SJCRH30 (cell line): ENCODE data around the gene PLEKHA3. TPM values are rescaled to one million over a fixed set of nuclear protein-coding genes. Genes with fewer than 3 reads are reported as not detected.
A peak's percentile ranks its signal among the peaks of the same experiment; 100 is the strongest.

Source experiments
- DNase-seq, 2 experiments: peaks; one replicate each; pipeline ENCODE4 v3.0.0-alpha.2; 2015 to 2020
- H3K27ac ChIP-seq: fragments of 250-450 bp; sonication (Bioruptor Pico); 2 replicates; pipeline ENCODE4 v1.5.1; 2020; ENCODE audit warnings: mild to moderate bottlenecking, moderate library complexity
- H3K27me3 ChIP-seq: fragments of 250-450 bp; sonication (Bioruptor Pico); 2 replicates; pipeline ENCODE4 v1.5.1; 2020; ENCODE audit warnings: mild to moderate bottlenecking, moderate library complexity
- H3K36me3 ChIP-seq: fragments of 250-450 bp; sonication (Bioruptor Pico); 2 replicates; pipeline ENCODE4 v1.5.1; 2020; ENCODE audit warnings: mild to moderate bottlenecking, moderate library complexity
- H3K4me1 ChIP-seq: fragments of 250-450 bp; sonication (Bioruptor Pico); 2 replicates; pipeline ENCODE4 v1.5.1; 2020; ENCODE audit warnings: mild to moderate bottlenecking, moderate library complexity
- H3K4me3 ChIP-seq: fragments of 250-450 bp; sonication (Bioruptor Pico); 2 replicates; pipeline ENCODE4 v1.5.1; 2020; ENCODE audit warnings: mild to moderate bottlenecking, moderate library complexity
- H3K9me3 ChIP-seq: fragments of 250-450 bp; sonication (Bioruptor Pico); replicated peaks from 2 replicates; pipeline ENCODE4 v1.5.1; 2020; ENCODE audit warnings: mild to moderate bottlenecking, moderate library complexity
- total RNA-seq: library from RNA; depleted of rRNA; stranded (reverse); fragments of >200 nt; shearing (Covaris generic); gene quantifications from 2 replicates; pipeline ENCODE4 v1.2.3, GENCODE V29; 2014

PLEKHA3 gene
- total RNA-seq, 1 experiment from 2014 or later: 15.1 TPM

DNA sequence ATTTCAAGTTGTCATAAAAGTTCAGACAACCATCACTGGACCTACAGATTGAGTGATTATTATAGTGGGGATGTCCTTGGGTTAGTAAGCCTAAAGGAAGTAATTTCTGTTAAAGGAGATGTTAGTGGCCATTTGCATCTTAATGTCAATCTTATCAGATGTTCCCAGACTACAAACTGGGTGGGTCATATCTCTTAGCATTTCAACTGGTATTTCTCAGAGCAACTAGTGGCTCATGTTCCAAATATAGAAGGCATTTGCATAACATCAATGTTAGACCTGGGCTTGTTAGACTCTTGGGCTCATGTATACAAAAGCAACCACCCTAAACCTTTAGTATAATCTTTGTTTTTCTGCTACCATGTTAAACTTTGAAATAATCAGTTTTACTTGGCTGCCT lies 17.9 kb downstream of the PLEKHA3 start:
- no peak overlapping the region for H3K27ac ChIP-seq
- no peaks in the 10 kb centered on the region for H3K4me1 ChIP-seq
- H3K9me3 ChIP-seq: no peaks in the 10 kb centered on the region
- H3K36me3 ChIP-seq: peaks cover 38% of the 10 kb centered on the region
- no peaks in the 10 kb centered on the region for H3K27me3 ChIP-seq
- DNase-seq: no peak
- H3K4me3 ChIP-seq: no peak overlapping the region

DNA sequence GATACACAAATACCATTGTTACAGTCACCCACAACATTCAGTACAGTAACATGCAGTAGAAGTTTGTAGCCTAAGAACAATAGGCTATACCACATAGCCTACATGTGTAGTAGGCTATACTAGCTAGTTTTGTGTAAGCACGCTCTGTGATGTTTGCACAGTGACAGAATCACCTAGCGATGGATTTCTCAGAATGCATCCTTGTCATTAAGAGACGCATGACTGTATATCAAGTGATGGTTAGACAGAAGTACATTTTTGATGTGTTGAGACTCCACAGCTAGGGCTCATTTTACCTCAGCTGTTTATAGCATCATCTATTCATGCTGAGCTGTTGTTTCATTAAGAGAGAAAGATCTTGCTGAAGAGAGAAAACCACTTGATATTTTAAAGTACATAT lies 19.4 kb downstream of the PLEKHA3 start:
- Histone ChIP-seq H3K9me3 (no peaks in the 10 kb centered on the region), H3K4me3 (no peak overlapping the region), H3K27ac (no peak overlapping the region), H3K36me3 (peaks cover 37% of the 10 kb centered on the region), H3K4me1 (no peaks in the 10 kb centered on the region), H3K27me3 (no peaks in the 10 kb centered on the region)
- DNase-seq: no peak

DNA sequence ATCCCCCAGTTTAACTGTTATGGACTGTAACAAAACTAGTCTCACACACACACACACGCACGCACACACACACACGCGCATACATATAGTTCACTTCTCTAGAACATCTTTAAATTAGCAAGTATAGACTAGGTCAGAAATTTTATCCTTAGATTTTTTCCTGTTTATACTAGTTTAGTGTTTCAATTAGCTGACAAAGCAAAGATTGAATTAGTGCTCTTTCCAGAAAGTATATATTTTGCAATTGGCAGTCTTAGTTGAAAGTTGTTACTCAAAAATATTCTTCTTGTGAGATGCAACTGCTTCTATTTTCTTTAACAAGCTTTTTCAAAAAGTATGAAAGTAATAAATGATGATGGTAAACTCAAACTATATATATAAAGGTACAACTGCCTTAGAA lies 22.5 kb downstream of the PLEKHA3 start:
- no peaks in the 10 kb centered on the region for H3K27me3 ChIP-seq

DNA sequence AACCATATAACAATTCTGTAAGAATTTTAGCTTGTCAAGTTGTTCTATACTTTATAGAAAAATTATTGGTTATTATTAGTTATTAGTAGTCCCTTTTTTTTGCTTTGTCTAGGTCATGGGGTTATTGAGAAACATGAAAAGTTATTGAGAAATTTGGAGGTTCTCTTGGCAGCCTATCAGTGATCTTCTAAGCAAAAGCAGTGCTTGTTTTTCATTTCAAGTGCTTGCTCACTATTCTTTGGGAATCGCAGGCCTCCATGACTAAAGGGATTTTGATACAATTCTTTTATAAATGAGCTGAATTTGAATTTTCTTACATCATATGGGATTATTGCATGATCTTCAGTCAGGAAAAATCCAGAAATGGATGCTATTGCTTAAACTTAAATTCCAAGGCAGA lies 25.8 kb downstream of the PLEKHA3 start:
- DNase-seq: no peak

More for the DNA sequence above, 22.5 kb downstream of the PLEKHA3 start:
- H3K36me3 ChIP-seq: peaks cover 45% of the 10 kb centered on the region
- H3K4me1 ChIP-seq: no peaks in the 10 kb centered on the region
- DNase-seq: no peak
- no peaks in the 10 kb centered on the region for H3K9me3 ChIP-seq
- no peak overlapping the region for H3K4me3 ChIP-seq
- H3K27ac ChIP-seq: no peak overlapping the region

DNA sequence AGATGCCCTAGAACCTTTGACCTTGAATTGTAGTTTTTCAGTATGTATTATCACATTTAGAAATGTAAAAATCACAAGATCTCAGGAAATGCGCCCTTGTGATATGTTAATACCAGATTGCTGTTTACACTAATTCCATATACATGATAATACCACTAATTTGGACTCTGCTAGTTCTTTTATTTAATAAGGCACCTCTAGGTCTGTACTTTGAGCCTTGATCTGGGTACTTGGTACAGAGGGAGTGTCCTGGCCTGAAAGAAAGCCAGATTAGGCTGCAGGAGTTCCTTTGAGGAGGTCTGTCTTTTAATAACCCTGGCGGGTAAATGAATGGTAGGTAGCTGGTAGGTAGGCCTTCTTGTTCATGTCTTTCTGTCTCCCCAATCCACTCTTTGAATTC lies 26.3 kb downstream of the PLEKHA3 start:
- no peak overlapping the region for H3K4me3 ChIP-seq

More for the DNA sequence above, 25.8 kb downstream of the PLEKHA3 start:
- Histone ChIP-seq H3K27ac (no peak overlapping the region), H3K27me3 (no peaks in the 10 kb centered on the region), H3K9me3 (no peaks in the 10 kb centered on the region), H3K36me3 (peaks cover 38% of the 10 kb centered on the region), H3K4me3 (no peak overlapping the region), H3K4me1 (no peaks in the 10 kb centered on the region)

DNA sequence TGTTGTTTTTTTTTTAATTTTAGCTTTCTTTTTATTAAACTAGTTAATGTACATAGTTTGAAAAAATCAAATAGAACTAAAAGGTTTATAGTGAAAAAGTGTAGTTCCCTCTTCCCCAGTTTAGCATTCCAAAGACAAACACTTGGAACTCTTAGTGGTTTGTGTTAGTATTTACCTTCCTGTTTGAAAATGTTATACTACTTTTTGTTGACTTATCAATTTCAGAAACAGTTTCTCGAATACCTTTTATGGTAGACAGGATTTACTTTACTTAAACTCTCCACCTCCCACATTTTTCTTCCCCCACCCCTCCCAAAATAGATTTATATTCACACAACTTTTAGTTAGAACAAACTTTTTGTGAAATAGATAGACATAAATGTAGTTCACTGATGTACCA lies 26.7 kb downstream of the PLEKHA3 start:
- Histone ChIP-seq H3K9me3 (no peaks in the 10 kb centered on the region), H3K4me1 (no peaks in the 10 kb centered on the region), H3K4me3 (no peak overlapping the region), H3K27ac (no peak overlapping the region), H3K36me3 (peaks cover 31% of the 10 kb centered on the region), H3K27me3 (no peaks in the 10 kb centered on the region)
- no peak for DNase-seq

More for the DNA sequence above, 26.3 kb downstream of the PLEKHA3 start:
- no peaks in the 10 kb centered on the region for H3K27me3 ChIP-seq
- H3K27ac ChIP-seq: no peak overlapping the region
- H3K4me1 ChIP-seq: no peaks in the 10 kb centered on the region
- H3K9me3 ChIP-seq: no peaks in the 10 kb centered on the region
- peaks cover 34% of the 10 kb centered on the region for H3K36me3 ChIP-seq
- DNase-seq: no peak

DNA sequence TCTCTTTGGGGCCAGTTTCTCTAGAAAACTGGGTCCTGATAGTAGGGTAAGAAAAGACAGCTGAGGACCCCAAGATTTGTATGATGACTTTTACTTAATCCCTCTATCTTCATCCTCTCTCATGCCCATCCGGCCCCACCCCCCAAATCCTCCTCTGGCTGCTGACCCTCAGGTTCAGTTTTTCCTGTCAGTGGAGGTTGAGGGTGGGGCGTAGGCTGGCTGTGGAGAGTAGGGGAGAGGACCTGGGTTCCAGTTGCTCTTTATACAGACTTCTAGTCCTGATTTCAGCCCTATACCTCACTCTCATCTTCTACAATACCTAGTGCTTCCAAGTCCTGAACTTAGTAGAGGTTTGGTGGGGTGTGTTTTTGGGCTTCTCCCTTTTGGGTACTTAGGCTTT lies 28.4 kb downstream of the PLEKHA3 start:
- no peak for DNase-seq
- no peak overlapping the region for H3K4me3 ChIP-seq
- H3K27me3 ChIP-seq: no peaks in the 10 kb centered on the region
- H3K36me3 ChIP-seq: peaks cover 19% of the 10 kb centered on the region
- no peaks in the 10 kb centered on the region for H3K4me1 ChIP-seq
- no peak overlapping the region for H3K27ac ChIP-seq
- H3K9me3 ChIP-seq: no peaks in the 10 kb centered on the region

DNA sequence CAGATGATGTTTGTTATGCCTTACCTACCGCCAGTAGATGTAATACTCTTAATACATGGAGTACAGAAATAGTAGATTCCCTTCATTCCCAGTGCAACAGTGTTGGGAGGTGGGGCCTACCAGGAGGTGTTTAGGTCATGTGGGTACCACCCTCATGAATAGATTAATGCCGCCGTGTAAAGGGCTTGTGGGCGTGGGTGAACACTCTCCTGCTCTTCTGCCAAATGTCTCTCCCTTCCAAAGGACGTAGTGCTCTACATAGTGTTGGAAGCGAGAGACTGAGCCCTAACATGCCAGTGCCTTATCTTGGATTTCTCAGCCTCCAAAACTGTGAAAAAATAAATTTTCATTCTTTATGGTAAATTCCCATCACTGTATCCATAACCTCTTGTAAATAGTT lies 30.1 kb downstream of the PLEKHA3 start:
- Histone ChIP-seq H3K4me1 (no peaks in the 10 kb centered on the region), H3K4me3 (no peak overlapping the region), H3K9me3 (no peaks in the 10 kb centered on the region), H3K27ac (no peak overlapping the region), H3K27me3 (no peaks in the 10 kb centered on the region), H3K36me3 (peaks cover 10% of the 10 kb centered on the region)
- no peak for DNase-seq

DNA sequence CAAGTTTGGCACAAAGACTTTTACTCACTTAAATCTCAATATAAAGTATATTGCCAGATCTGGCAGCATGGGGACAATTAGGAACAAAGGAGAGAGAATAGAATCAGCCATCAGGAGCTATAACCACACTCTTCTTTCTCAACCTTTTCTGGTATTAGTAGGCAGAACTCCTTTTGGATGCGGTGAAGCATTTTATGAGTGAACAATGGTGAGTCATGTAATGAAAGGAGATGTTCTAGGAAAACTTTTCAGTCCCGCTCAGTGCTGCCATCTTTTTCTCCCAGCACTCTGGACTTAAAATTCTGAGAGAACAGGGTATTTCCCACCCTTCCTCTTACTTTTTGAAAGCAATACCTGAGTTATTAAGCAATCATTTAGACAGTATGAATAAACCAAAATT lies 32.2 kb downstream of the PLEKHA3 start:
- Histone ChIP-seq H3K27me3 (no peaks in the 10 kb centered on the region), H3K4me1 (no peaks in the 10 kb centered on the region), H3K36me3 (peaks cover 12% of the 10 kb centered on the region), H3K4me3 (no peak overlapping the region), H3K9me3 (no peaks in the 10 kb centered on the region), H3K27ac (no peak overlapping the region)
- DNase-seq: no peak

DNA sequence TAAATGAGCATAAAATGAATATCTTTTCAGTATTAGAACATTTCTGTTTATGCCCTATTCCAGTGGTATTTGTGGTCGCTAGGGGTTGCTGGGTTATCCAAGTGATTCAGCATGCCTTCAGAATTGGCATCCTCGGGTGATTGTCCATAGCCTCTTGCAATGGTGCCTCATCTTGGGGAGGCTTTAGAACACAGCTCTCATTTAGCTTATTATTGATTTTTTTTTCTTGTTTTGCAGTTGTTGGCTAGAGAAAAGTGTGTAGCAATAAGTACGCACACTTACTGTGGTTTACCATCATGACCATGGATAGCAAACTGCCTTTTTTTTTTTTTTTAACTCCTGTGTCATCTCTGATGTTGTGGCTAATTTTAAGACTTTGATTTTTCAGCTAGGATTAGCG lies 33.6 kb downstream of the PLEKHA3 start:
- DNase-seq: no peak
- H3K4me3 ChIP-seq: no peak overlapping the region
- H3K9me3 ChIP-seq: no peaks in the 10 kb centered on the region
- H3K27me3 ChIP-seq: no peaks in the 10 kb centered on the region
- peaks cover 12% of the 10 kb centered on the region for H3K36me3 ChIP-seq
- no peaks in the 10 kb centered on the region for H3K4me1 ChIP-seq
- H3K27ac ChIP-seq: no peak overlapping the region

DNA sequence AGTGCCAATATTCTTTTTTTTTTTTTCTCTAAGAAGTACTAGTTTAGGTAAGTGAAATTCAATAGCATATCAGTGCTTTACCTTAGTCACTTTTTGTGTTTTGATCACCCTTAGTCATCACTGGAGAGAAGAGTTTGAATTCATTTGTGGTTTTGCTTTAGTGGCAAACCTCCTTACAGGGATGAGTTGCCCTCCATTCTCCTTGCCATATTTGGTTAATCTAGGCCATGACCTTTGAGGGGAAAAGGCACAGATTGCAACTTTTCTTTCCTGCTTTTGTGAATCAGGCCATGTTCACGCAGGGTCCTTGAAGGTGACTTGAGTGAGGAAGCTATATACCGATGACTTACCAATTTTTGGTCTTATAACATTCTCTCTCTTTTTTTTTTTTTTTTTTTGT lies 34.4 kb downstream of the PLEKHA3 start:
- H3K27ac ChIP-seq: no peak overlapping the region
- no peaks in the 10 kb centered on the region for H3K9me3 ChIP-seq
- no peaks in the 10 kb centered on the region for H3K4me1 ChIP-seq
- H3K27me3 ChIP-seq: no peaks in the 10 kb centered on the region
- H3K36me3 ChIP-seq: peaks cover 11% of the 10 kb centered on the region
- DNase-seq: peak in 1 of 2 experiments; percentile 7
- H3K4me3 ChIP-seq: no peak overlapping the region

DNA sequence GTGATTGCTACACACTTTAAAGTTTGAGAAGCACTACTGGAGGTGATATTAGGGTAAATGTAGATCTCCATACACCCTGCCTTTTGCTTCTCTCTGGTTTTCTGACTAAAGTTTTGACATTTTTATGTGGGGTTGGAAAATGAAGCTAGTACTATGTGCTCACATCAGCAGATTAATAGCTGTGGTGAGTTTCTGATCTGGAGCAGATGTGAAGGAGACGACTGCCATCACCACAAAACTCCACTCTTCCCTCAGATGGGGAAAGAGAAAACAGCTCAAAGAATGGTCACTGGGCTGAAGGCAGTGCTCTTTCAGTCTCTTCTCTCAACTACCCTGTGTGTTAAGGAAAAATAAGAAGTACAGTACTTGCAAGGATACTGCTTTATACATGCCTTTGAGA lies 37.2 kb downstream of the PLEKHA3 start:
- Histone ChIP-seq H3K4me1 (no peaks in the 10 kb centered on the region), H3K9me3 (no peaks in the 10 kb centered on the region), H3K27ac (no peak overlapping the region), H3K27me3 (no peaks in the 10 kb centered on the region), H3K36me3 (peaks cover 7% of the 10 kb centered on the region), H3K4me3 (no peak overlapping the region)
- DNase-seq: no peak

DNA sequence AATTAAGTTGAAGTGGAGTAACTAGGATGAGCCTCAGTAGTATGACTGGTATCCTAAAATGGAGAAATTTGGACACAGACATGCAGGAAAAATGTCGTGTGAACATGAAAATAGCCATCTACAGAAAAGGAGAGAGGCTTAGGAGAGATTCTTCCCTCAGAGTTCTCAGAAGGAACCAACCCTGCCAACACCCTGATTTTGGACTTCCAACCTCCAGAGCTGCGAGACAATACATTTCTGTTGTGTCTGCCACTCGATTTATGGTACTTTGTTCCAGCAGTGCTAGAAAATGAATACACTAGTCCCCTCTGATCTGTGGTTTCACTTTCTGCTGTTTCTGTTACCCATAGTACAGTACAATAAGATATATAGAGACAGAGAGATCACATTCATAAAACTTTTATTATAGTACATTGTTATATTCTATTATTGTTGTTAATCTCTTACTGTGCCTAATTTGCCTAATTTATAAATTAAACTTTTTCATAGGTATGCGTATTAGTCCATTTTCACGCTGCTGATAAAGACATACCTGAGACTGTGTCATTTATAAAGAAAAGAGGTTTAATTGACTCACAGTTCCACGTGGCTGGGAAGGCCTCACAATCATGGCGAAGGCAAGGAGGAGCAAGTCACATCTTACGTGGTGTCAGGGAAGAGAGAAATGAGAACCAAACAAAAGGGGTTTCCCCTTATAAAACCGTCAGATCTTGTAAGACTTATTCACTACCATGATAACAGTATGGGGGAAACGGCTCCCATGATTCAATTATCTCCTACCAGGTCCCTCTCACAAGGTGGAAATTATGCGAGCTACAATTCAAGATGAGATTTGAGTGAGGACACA lies 41.3 kb downstream of the PLEKHA3 start:
- Histone ChIP-seq H3K36me3 (peaks cover 10% of the 10 kb centered on the region), H3K27ac (no peak overlapping the region), H3K4me3 (no peak overlapping the region), H3K9me3 (no peaks in the 10 kb centered on the region), H3K4me1 (no peaks in the 10 kb centered on the region), H3K27me3 (no peaks in the 10 kb centered on the region)
- no peak for DNase-seq

DNA sequence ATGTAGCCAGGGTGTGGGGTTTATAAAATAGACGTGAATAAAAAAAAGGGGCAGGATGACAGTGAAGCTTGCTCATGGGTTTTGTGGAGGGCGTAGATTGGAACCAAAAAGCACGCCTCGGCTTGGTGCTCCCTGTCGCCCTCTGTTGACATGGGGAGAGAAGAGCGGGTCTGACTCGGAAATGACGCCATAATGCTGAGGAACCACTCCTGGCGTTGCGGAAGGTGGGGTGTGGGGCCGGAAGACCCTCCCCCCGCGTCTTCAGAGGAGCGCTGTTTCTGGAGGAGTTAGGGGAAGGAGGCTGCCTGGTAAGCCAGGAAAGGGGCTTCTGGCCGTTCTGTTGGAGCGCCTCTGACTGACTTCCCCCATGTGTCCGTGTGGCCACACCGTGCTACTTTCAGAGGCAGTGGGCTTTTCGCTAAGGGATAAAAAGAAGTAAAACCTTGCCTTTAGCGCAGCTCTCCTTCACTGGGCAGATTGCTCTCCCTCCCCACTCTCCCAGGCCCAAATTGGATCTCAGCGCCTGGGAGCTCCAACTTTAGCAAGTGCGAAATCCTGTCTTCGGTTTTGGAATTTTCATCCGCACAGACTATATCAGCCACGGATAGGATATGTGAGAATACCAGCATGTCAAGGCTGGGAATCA lies 42.8 kb downstream of the PLEKHA3 start:
- H3K36me3 ChIP-seq: peaks cover 11% of the 10 kb centered on the region; the same call in 1 of the 2 replicates
- peak in 1 of 2 experiments; percentile 29 for DNase-seq

DNA sequence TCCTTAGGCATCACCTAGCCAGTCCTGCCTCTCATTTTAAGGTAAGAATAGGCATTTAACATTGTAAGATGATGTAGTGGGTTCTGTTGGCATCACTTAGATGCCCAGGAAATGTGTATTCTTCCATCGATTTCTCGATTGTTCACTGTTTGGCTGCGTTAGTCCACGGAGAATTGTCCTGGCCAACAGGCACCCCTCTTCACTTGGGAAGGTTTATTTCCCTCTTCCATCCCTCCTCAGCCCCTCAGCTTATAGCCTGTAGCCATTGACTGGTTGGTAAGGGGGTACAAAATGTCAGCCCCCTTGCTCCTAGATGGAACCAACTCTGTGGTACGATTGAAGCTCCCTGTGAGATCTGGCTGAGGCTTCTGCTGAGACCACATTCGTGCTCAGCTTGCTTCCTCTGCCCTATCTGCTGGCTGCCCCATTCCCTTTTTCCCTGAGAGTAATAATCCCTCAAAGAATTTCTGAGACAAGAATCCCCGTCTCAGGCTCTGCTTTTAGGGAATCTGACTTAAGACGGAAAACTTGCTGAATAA lies 43.4 kb downstream of the PLEKHA3 start:
- H3K9me3 ChIP-seq: no peaks in the 10 kb centered on the region
- H3K4me1 ChIP-seq: no peaks in the 10 kb centered on the region
- H3K27ac ChIP-seq: no peak overlapping the region
- H3K4me3 ChIP-seq: no peak overlapping the region
- H3K36me3 ChIP-seq: peaks cover 11% of the 10 kb centered on the region; the same call in 1 of the 2 replicates
- no peaks in the 10 kb centered on the region for H3K27me3 ChIP-seq
- no peak for DNase-seq

More for the DNA sequence above, 42.8 kb downstream of the PLEKHA3 start:
- no peaks in the 10 kb centered on the region for H3K9me3 ChIP-seq
- H3K4me1 ChIP-seq: no peaks in the 10 kb centered on the region
- H3K27me3 ChIP-seq: no peaks in the 10 kb centered on the region
- no peak overlapping the region for H3K4me3 ChIP-seq
- no peak overlapping the region for H3K27ac ChIP-seq
